OCI-LY3 (cell line): ENCODE data around the gene FADS3.

ENCODE experiments used
- EZH2phosphoT487 ChIP-seq: fragments of 200-600 bp; shearing (Covaris generic); IDR thresholded peaks from 2 replicates; pipeline ENCODE4 v1.6.1; 2018; ENCODE audit warnings: antibody characterized with exemption, mixed run types, low read depth
- TF ChIP-seq, protein P1 (sequence below): fragments of 200-600, 300-600 bp; sonication (generic); IDR thresholded peaks from 2 replicates; pipeline ENCODE4 v1.5.1; 2014; ENCODE audit warnings: antibody characterized with exemption, low read length, low read depth

DNA sequence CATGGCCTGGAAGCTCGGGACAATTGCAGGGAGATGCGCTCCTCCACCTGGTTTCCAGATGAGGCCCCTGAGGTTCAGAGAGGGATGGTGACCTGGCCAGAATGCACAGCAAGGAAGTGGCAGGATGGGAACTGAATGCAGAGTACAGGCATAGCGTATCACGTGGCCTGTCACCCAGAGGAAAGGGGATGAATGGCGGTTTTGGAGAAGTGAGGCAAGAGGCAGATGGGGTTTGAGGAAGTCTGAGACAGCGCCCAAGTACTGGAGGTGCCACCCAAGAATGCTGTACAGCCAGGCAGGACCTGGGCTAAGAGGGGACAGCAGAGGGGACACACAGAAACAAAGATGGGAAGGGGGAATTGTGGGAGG is 21.2 kb upstream of the FADS3 start:
- TF ChIP-seq, protein P1, sequence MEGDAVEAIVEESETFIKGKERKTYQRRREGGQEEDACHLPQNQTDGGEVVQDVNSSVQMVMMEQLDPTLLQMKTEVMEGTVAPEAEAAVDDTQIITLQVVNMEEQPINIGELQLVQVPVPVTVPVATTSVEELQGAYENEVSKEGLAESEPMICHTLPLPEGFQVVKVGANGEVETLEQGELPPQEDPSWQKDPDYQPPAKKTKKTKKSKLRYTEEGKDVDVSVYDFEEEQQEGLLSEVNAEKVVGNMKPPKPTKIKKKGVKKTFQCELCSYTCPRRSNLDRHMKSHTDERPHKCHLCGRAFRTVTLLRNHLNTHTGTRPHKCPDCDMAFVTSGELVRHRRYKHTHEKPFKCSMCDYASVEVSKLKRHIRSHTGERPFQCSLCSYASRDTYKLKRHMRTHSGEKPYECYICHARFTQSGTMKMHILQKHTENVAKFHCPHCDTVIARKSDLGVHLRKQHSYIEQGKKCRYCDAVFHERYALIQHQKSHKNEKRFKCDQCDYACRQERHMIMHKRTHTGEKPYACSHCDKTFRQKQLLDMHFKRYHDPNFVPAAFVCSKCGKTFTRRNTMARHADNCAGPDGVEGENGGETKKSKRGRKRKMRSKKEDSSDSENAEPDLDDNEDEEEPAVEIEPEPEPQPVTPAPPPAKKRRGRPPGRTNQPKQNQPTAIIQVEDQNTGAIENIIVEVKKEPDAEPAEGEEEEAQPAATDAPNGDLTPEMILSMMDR: no peak
- TF ChIP-seq EZH2phosphoT487: no peak
